ENCODE results near the gene COL13A1.

Gene COL13A1

GRCh38 chr10:69884686-69885085 lies 83.0 kb downstream of the COL13A1 start:
- FAIRE-seq (no peak), DNase-seq (ENCODE audit: low spot score) (no peak)

- DNase-seq (ENCODE audit: low spot score) (no peak), FAIRE-seq (no peak)
Measured at GRCh38 chr10:69885379-69886013, 83.8 kb downstream of the COL13A1 start.

DNA sequence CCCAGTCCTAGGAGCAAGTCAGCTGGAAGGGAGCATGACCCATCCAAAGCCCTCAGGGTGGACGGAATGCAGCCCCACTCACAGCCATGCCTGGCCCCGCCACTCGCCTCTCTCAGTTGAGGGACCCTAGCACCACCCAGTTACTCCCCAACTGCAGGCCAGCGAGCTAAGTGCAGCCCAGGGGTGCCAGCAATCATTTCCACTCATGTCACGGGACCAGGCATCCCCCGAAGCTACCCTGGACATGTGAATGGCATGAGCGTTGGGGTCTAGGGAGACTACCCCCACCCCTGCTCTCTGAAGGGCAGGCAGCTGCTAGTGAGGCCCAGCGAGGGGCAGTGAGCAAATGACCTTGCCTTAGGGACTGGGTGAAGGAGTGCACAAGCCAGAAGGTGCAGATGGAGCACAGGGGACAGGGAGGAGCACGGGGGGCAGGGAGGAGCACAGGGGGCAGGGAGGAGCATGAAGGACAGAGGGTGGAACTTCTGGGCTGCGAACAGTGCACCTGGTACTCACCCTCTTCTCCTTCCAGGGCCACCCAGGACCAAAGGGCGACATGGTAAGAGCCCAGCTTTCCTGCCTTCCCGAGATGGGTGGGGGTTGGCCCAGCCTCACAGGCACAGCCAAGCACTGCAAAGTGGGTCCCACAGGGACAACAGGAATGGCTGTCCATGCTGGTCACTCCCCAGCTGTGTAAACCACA lies 87.3 kb downstream of the COL13A1 start:
- no peak for FAIRE-seq
- no peak for DNase-seq (ENCODE audit: low spot score)

- FAIRE-seq = no peak
- DNase-seq (ENCODE audit: low spot score) = no peak
Measured at GRCh38 chr10:69890065-69890847, 88.5 kb downstream of the COL13A1 start.

GRCh38 chr10:69891057-69891617 lies 89.4 kb downstream of the COL13A1 start:
- FAIRE-seq (no peak), DNase-seq (ENCODE audit: low spot score) (no peak)

GRCh38 chr10:69892406-69892805 lies 90.7 kb downstream of the COL13A1 start:
- no peak for DNase-seq (ENCODE audit: low spot score)
- FAIRE-seq = no peak

DNA sequence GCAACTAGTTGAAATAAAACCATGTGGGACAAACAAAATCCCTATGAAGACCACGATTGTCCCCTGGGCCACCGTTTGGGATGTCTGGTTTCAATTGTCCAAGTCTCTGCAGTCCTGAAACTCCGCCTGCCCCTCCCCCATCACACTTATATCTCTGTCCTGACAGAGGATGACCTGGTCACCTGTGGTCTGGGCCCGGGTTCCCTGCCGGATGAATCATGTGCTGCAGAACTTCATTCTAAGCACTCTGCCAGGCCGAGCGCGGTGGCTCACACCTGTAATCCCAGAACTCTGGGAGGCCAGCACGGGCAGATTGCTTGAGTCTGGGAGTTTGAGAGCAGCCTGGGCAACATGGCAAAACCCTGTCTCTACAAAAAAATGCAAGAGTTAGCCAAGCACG lies 91.1 kb downstream of the COL13A1 start:
- FAIRE-seq = no peak
- DNase-seq (ENCODE audit: low spot score) = peak; percentile 16

- FAIRE-seq (no peak), DNase-seq (ENCODE audit: low spot score) (no peak)
Measured at GRCh38 chr10:69893271-69893900, 91.7 kb downstream of the COL13A1 start.

- DNase-seq (ENCODE audit: low spot score) (no peak), FAIRE-seq (no peak)
Measured at GRCh38 chr10:69894156-69894555, 92.5 kb downstream of the COL13A1 start.

- DNase-seq (ENCODE audit: low spot score) = no peak
- FAIRE-seq = no peak
Measured at GRCh38 chr10:69895759-69896158, 94.1 kb downstream of the COL13A1 start.

DNA sequence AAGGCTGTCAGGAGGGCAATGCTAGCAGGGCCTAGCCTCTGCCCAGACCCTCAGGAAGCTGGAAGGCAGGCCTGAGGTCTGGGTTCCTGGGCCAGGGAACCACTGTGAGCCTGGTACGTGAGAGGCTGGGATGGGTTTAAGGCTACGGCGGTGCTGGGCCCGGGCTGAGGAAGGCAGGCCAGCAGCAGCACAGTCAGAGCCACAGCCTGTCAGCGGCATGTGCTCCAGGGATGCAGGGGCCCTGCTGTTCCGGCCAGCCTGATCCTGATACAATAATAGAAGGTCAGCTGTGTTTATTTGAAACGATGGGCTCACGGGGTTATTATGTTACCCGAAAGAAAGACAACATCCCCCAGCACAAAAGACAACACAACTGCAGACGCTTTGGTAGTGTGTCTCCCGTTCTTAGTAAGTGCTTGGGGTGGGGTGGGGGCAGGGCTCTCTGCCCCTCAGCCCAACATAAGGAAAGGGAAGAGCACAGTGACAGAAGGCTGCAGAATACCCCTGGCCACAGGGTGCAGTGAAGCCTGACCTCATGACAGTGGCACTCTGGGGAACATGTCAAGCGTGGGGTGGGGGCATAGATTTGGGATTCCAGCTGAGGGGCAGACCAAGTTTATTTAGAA lies 95.0 kb downstream of the COL13A1 start:
- no peak for DNase-seq (ENCODE audit: low spot score)
- FAIRE-seq = no peak

GRCh38 chr10:69897432-69897831 lies 95.7 kb downstream of the COL13A1 start:
- DNase-seq (ENCODE audit: low spot score) = no peak
- FAIRE-seq = no peak

DNA sequence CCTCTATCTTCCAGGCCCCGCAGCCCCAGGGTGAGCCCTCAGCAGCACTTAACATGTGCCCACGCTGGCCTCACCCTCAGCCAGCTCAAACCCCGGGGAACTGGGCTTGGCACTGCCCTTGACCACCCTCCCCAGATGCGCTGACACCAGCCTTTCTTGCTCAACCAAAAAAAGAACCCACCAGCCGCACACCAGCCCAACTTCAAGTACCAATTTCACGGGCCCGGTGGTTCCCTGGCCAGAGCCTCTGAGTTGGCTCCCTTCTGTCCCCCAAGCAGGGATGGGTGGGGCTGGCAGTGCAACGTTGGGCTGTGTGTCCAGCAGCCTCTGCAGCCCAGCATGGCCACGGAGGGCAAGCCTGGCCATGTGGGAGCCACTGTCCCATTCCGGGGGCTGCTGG lies 96.3 kb downstream of the COL13A1 start:
- FAIRE-seq (no peak), DNase-seq (ENCODE audit: low spot score) (no peak)

- DNase-seq (ENCODE audit: low spot score) (no peak), FAIRE-seq (no peak)
Measured at GRCh38 chr10:69898524-69898923, 96.8 kb downstream of the COL13A1 start.

DNA sequence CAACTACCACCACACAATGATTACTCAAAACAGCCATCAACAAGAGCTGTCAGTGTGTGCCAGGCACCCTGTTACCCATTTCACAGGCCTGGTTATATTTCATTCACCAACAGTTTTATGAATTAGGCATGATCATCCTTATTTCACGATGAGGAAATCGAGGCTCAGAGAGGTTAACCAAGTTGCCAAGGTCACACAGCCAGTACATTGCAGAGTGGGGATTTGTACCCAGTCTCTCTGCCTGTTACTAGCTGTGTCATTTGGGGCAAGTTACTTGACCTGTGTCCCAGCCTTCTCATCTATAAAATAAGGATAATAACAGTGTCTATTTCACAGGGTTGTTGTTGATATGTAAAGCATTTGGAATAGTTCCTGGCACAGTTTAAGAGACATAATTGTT lies 97.2 kb downstream of the COL13A1 start:
- DNase-seq (ENCODE audit: low spot score) (no peak), FAIRE-seq (no peak)

- no peak for FAIRE-seq
- DNase-seq (ENCODE audit: low spot score) = no peak
Measured at GRCh38 chr10:69899727-69900595, 98.3 kb downstream of the COL13A1 start.

- FAIRE-seq = no peak
Measured at GRCh38 chr10:69901022-69901421, 99.3 kb downstream of the COL13A1 start.

DNA sequence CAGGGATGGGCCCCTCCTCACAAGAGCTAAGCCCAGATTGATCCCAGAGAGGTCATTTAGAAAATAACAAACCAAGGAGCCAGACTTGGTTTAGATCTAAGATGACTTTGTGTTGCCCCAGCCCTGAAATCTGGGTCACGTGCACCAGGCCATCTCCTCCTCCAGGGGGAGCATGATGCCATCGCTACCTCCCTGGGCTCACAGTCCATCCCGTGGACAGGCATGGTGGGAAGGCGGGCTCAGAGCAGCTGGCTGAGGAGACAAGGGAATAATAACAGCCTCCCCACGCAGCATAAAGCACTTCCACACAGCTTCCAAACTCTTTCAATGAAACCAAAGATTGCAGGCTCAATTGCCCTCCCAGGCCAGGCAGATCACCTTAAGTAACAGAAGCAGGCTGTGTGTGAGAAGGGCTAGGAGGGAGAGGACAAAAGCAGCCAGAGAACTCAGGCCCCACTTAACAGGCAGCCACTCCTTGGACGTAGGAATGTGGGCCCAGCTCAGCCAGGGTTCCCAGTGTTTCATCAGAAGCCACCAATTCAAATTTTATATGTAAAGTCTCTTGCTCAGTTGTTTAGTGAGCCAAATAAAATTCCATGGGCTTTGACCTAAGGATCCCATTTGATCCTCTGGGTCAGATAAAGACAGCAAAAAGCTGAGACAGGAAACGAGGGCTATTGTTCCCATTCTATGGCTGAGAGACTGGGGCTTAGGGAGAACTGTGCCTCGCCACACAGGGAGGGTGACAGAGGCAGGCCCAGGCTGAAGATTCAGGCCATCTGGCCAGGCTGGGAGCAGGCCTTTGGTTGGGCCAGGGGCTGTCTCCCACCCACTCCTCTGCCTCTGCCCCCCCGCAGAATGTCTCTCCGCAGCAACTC lies 100.2 kb downstream of the COL13A1 start:
- FAIRE-seq = no peak

More at GRCh38 chr10:69901022-69901421, 99.3 kb downstream of the COL13A1 start:
- no peak for DNase-seq (ENCODE audit: low spot score)

More for the DNA sequence above, 100.2 kb downstream of the COL13A1 start:
- DNase-seq (ENCODE audit: low spot score) = peak; percentile 7

Data from RCC 7860 (cell line).